OCI-LY3 (cell line): ENCODE results near the gene KCNMA1.

ENCODE experiments used
- EZH2phosphoT487 ChIP-seq: fragments of 200-600 bp; shearing (Covaris generic); IDR thresholded peaks from 2 replicates; pipeline ENCODE4 v1.6.1; 2018; ENCODE audit warnings: antibody characterized with exemption, mixed run types, low read depth
- TF ChIP-seq, protein P1 (sequence below): fragments of 200-600, 300-600 bp; sonication (generic); IDR thresholded peaks from 2 replicates; pipeline ENCODE4 v1.5.1; 2014; ENCODE audit warnings: antibody characterized with exemption, low read length, low read depth

GRCh38 chr10:76992467-76992866 lies 645.1 kb downstream of the KCNMA1 start:
- TF ChIP-seq, protein P1, sequence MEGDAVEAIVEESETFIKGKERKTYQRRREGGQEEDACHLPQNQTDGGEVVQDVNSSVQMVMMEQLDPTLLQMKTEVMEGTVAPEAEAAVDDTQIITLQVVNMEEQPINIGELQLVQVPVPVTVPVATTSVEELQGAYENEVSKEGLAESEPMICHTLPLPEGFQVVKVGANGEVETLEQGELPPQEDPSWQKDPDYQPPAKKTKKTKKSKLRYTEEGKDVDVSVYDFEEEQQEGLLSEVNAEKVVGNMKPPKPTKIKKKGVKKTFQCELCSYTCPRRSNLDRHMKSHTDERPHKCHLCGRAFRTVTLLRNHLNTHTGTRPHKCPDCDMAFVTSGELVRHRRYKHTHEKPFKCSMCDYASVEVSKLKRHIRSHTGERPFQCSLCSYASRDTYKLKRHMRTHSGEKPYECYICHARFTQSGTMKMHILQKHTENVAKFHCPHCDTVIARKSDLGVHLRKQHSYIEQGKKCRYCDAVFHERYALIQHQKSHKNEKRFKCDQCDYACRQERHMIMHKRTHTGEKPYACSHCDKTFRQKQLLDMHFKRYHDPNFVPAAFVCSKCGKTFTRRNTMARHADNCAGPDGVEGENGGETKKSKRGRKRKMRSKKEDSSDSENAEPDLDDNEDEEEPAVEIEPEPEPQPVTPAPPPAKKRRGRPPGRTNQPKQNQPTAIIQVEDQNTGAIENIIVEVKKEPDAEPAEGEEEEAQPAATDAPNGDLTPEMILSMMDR, result no peak
- TF ChIP-seq EZH2phosphoT487, result no peak
